H1 (cell line): ENCODE results near the gene MXRA7. TPM values are rescaled to one million over a fixed set of nuclear protein-coding genes. Genes with fewer than 3 reads are reported as not detected.

Experiments
- CTCF ChIA-PET: fragments of 300-600 bp; sonication (Branson Sonifier 250); formaldehyde crosslinking; loops from one replicate; lab custom pipeline; 2021; ENCODE audit not compliant: partially characterized antibody; lab: Charles Lee
- POLR2A ChIA-PET: fragments of 300-600 bp; sonication (Branson Sonifier 250); formaldehyde crosslinking; loops from one replicate; lab custom pipeline; 2021; ENCODE audit warnings: inconsistent platforms; ENCODE audit not compliant: partially characterized antibody; lab: Charles Lee
- DNase-seq, 2 experiments: peaks; one replicate each; pipeline versions ENCODE4 v3.0.0 to v3.0.0-alpha.2; 2010 to 2022; ENCODE audit warnings: low spot score in 2 of 2, low read depth in 1 of 2, mixed read lengths in 1 of 2
- FAIRE-seq: peaks from 2 replicates; lab custom pipeline; 2011; peaks lifted over from hg19 to GRCh38; lab: Jason Lieb, UNC
- H2AFZ ChIP-seq: 2 replicates; pipeline ENCODE4 v1.8.1; 2012; ENCODE audit warnings: low read length, inconsistent platforms
- H2AK5ac ChIP-seq: 2 replicates; pipeline ENCODE4 v1.6.1; 2013; ENCODE audit warnings: low read depth, low read length
- H2BK120ac ChIP-seq: replicated peaks from 2 replicates; pipeline ENCODE3; 2013; ENCODE audit warnings: low read depth, low read length, inconsistent platforms
- H2BK12ac ChIP-seq: 2 replicates; pipeline ENCODE4 v1.6.1; 2013; ENCODE audit warnings: low read depth, low read length
- H2BK15ac ChIP-seq: 2 replicates; pipeline ENCODE4 v1.6.1; 2013; ENCODE audit warnings: low read length
- H2BK20ac ChIP-seq: 2 replicates; pipeline ENCODE4 v1.6.1; 2013; ENCODE audit warnings: low read length
- H2BK5ac ChIP-seq: 2 replicates; pipeline ENCODE4 v1.6.1; 2013; ENCODE audit warnings: low read depth, low read length
- H3K14ac ChIP-seq: 2 replicates; pipeline ENCODE4 v1.6.1; 2013; ENCODE audit warnings: inconsistent platforms; ENCODE audit not compliant: insufficient read length
- H3K18ac ChIP-seq: 2 replicates; pipeline ENCODE4 v1.6.1; 2013; ENCODE audit warnings: low read length; ENCODE audit errors: extremely low read depth
- H3K23ac ChIP-seq: 2 replicates; pipeline ENCODE4 v1.6.1; 2013; ENCODE audit warnings: inconsistent platforms; ENCODE audit not compliant: insufficient read length
- H3K23me2 ChIP-seq: 2 replicates; pipeline ENCODE4 v1.6.1; 2013; ENCODE audit warnings: low read depth, low read length
- H3K27ac ChIP-seq: 2 replicates; pipeline ENCODE4 v1.6.1; 2011; ENCODE audit warnings: low read depth, low read length, inconsistent platforms
- H3K27me3 ChIP-seq, 4 experiments: replicated peaks in 1 of 4; 1 replicate in 1 of 4; 2 replicates in 3 of 4; pipeline versions ENCODE4 v1.6.1 to v1.8.1; 2011 to 2013; ENCODE audit warnings: low read length in 3 of 4, mild to moderate bottlenecking in 3 of 4, inconsistent platforms in 2 of 4, mixed read lengths in 2 of 4, moderate library complexity in 1 of 4; ENCODE audit not compliant: control insufficient read depth in 3 of 4, insufficient read depth in 3 of 4; ENCODE audit errors: extremely low read depth in 1 of 4
- H3K36me3 ChIP-seq, 4 experiments: 2 replicates each; pipeline versions ENCODE4 v1.6.1 to v1.8.1; 2011 to 2013; ENCODE audit warnings: mild to moderate bottlenecking in 4 of 4, low read length in 3 of 4, moderate library complexity in 2 of 4, control low read depth in 1 of 4, inconsistent platforms in 1 of 4; ENCODE audit not compliant: insufficient read depth in 4 of 4, control insufficient read depth in 2 of 4
- H3K4ac ChIP-seq: replicated peaks from 2 replicates; pipeline ENCODE3; 2013; ENCODE audit warnings: low read length, low read depth, mixed read lengths, inconsistent platforms; ENCODE audit not compliant: insufficient read length
- H3K4me1 ChIP-seq, 4 experiments: replicated peaks in 1 of 4; 1 replicate in 1 of 4; 2 replicates in 3 of 4; pipeline versions ENCODE4 v1.6.1 to v1.8.1; 2011 to 2013; ENCODE audit warnings: low read length in 3 of 4, inconsistent platforms in 2 of 4, mixed read lengths in 1 of 4; ENCODE audit not compliant: insufficient read depth in 4 of 4, control insufficient read depth in 3 of 4
- H3K4me2 ChIP-seq, 2 experiments: 2 replicates each; pipeline versions ENCODE4 v1.6.1 to v1.8.1; 2011 to 2013; ENCODE audit warnings: low read depth in 2 of 2, low read length in 2 of 2, control low read depth in 1 of 2, inconsistent platforms in 1 of 2, mild to moderate bottlenecking in 1 of 2; ENCODE audit not compliant: insufficient read depth in 1 of 2
- H3K4me3 ChIP-seq, 4 experiments: fragments of 200-600, 300-600 bp in 1 of 4; sonication (generic), shearing (Covaris generic), sonication (Bioruptor Twin) in 1 of 4; 2 replicates each; pipeline versions ENCODE4 v1.5.1 to v1.8.1; 2011 to 2016; ENCODE audit warnings: low read length in 4 of 4, low read depth in 3 of 4, control low read depth in 2 of 4, inconsistent platforms in 2 of 4, mild to moderate bottlenecking in 2 of 4, mixed read lengths in 1 of 4, moderate library complexity in 1 of 4; ENCODE audit not compliant: insufficient read depth in 2 of 4; ENCODE audit errors: extremely low read depth in 1 of 4
- H3K56ac ChIP-seq: replicated peaks from 2 replicates; pipeline ENCODE3; 2013; ENCODE audit warnings: low read depth, mild to moderate bottlenecking, mixed read lengths, low read length, inconsistent platforms; ENCODE audit not compliant: insufficient read length
- H3K79me1 ChIP-seq: 2 replicates; pipeline ENCODE4 v1.6.1; 2013; ENCODE audit warnings: low read depth, low read length, control low read depth
- H3K79me2 ChIP-seq, 2 experiments: 2 replicates each; pipeline versions ENCODE4 v1.6.1 to v1.8.1; 2012 to 2013; ENCODE audit warnings: low read length in 2 of 2, mild to moderate bottlenecking in 2 of 2, inconsistent platforms in 1 of 2; ENCODE audit not compliant: insufficient read depth in 2 of 2, control insufficient read depth in 1 of 2
- H3K9ac ChIP-seq, 4 experiments: replicated peaks in 1 of 4; 1 replicate in 1 of 4; 2 replicates in 3 of 4; pipeline versions ENCODE4 v1.6.1 to v1.8.1; 2011 to 2013; ENCODE audit warnings: low read depth in 3 of 4, low read length in 3 of 4, control low read depth in 2 of 4, mild to moderate bottlenecking in 2 of 4, moderate library complexity in 2 of 4, inconsistent platforms in 1 of 4; ENCODE audit errors: extremely low read depth in 1 of 4
- H3K9me3 ChIP-seq, 2 experiments: 2 replicates each; pipeline versions ENCODE4 v1.6.1 to v1.8.1; 2012 to 2013; ENCODE audit warnings: mild to moderate bottlenecking in 2 of 2, moderate library complexity in 2 of 2, control low read depth in 1 of 2, inconsistent platforms in 1 of 2, low read depth in 1 of 2, low read length in 1 of 2, mixed read lengths in 1 of 2; ENCODE audit not compliant: insufficient read depth in 2 of 2
- H4K20me1 ChIP-seq, 2 experiments: replicated peaks in 1 of 2; 2 replicates each; pipeline versions ENCODE3 to v1.8.1; 2011 to 2013; ENCODE audit warnings: inconsistent platforms in 2 of 2, low read length in 2 of 2, mild to moderate bottlenecking in 1 of 2; ENCODE audit not compliant: insufficient read depth in 2 of 2, control insufficient read depth in 1 of 2
- H4K5ac ChIP-seq: 2 replicates; pipeline ENCODE4 v1.6.1; 2013; ENCODE audit warnings: low read length, low read depth, mixed read lengths, inconsistent platforms; ENCODE audit not compliant: insufficient read length
- H4K8ac ChIP-seq: 2 replicates; pipeline ENCODE4 v1.8.0; 2013; ENCODE audit warnings: mild to moderate bottlenecking, moderate library complexity, low read length, inconsistent platforms; ENCODE audit not compliant: insufficient read depth; ENCODE audit errors: extremely low read depth
- H4K91ac ChIP-seq: replicated peaks from 2 replicates; pipeline ENCODE3; 2013; ENCODE audit warnings: low read length, mixed read lengths, inconsistent platforms; ENCODE audit not compliant: insufficient read length
- CHD2 ChIP-seq: IDR thresholded peaks from 2 replicates; pipeline ENCODE4 v1.6.1; 2012; ENCODE audit warnings: low read length, improper control_type of control experiment
- CREB1 ChIP-seq: IDR thresholded peaks from 2 replicates; pipeline ENCODE4 v1.6.1; 2012; ENCODE audit warnings: inconsistent platforms
- EP300 ChIP-seq, 2 experiments: IDR thresholded peaks; 1 replicate in 1 of 2; 2 replicates in 1 of 2; pipeline ENCODE4 v1.6.1; 2011 to 2012; ENCODE audit warnings: low read depth in 2 of 2, low read length in 2 of 2, mild to moderate bottlenecking in 2 of 2, borderline replicate concordance in 1 of 2, inconsistent platforms in 1 of 2, moderate library complexity in 1 of 2
- HDAC2 ChIP-seq, 2 experiments: fragments of 300-600 bp in 1 of 2; sonication (generic) in 1 of 2; IDR thresholded peaks; 2 replicates each; pipeline ENCODE4 v1.6.1; 2011 to 2012; ENCODE audit warnings: low read depth in 2 of 2, low read length in 2 of 2, mild to moderate bottlenecking in 2 of 2, moderate library complexity in 2 of 2, borderline replicate concordance in 1 of 2, inconsistent platforms in 1 of 2
- PHF8 ChIP-seq: fragments of 200-600 bp; sonication (generic); conservative IDR thresholded peaks from 2 replicates; pipeline ENCODE4 v1.7.1; 2012; ENCODE audit warnings: low read depth, mild to moderate bottlenecking, inconsistent platforms, low read length, moderate library complexity
- RBBP5 ChIP-seq: IDR thresholded peaks from 2 replicates; pipeline ENCODE4 v1.7.1; 2012; ENCODE audit warnings: low read depth, mild to moderate bottlenecking, inconsistent platforms, low read length, moderate library complexity, borderline replicate concordance
- RNF2 ChIP-seq: fragments of 200-900, 300-1000 bp; sonication (generic); IDR thresholded peaks from 2 replicates; pipeline ENCODE4 v1.7.1; 2016; ENCODE audit warnings: borderline replicate concordance, low read depth, mild to moderate bottlenecking, antibody characterized with exemption, low read length; ENCODE audit not compliant: poor library complexity, severe bottlenecking; ENCODE audit errors: missing control alignments
- SP1 ChIP-seq: IDR thresholded peaks from 2 replicates; pipeline ENCODE4 v1.6.1; 2011; ENCODE audit warnings: low read depth, low read length
- WGBS, 2 experiments: shearing (Covaris generic) in 1 of 2; methylation state at CpG; one replicate each; pipeline versions ENCODE4 v1.1.6 to v1.1.7; 2013 to 2015; ENCODE audit warnings: low lambda C conversion rate in 2 of 2, mixed read lengths in 2 of 2, inconsistent platforms in 1 of 2, low coverage in 1 of 2, missing lambda C conversion rate in 1 of 2; ENCODE audit not compliant: insufficient replicate concordance in 2 of 2, insufficient coverage in 1 of 2, insufficient read length in 1 of 2; ENCODE audit errors: extremely low coverage in 1 of 2, missing lambda C conversion rate in 1 of 2; 5-methylcytosine and 5-hydroxymethylcytosine counted together
- polyA plus RNA-seq, 7 experiments: library from polyadenylated mRNA; depleted of rRNA in 3 of 7; stranded (reverse) in 5 of 7; unstranded in 2 of 7; fragments of >200 nt in 5 of 7; fragments of 200-250 nt in 2 of 7; gene quantifications; 1 replicate in 5 of 7; 2 replicates in 1 of 7; 4 replicates in 1 of 7; pipeline versions ENCODE4 v1.2.1 to v1.2.3, GENCODE V29; 2011 to 2013; ENCODE audit warnings: missing spikeins in 2 of 7, mixed read lengths in 2 of 7
- total RNA-seq: library from RNA; stranded (reverse); fragmentation: NEBNext Ultra II Directional; extraction: Animal tissue kit (Norgen Biotek cat#: 25700); gene quantifications from 2 replicates; pipeline ENCODE4 v1.2.1, GENCODE V29; 2021

The MXRA7 gene
- total and polyA plus RNA-seq, 2 of the 8 experiments (the other 6 are each of a cell fraction or from before 2014, with no cell fraction given), result 17.8 to 26.6 TPM

DNA sequence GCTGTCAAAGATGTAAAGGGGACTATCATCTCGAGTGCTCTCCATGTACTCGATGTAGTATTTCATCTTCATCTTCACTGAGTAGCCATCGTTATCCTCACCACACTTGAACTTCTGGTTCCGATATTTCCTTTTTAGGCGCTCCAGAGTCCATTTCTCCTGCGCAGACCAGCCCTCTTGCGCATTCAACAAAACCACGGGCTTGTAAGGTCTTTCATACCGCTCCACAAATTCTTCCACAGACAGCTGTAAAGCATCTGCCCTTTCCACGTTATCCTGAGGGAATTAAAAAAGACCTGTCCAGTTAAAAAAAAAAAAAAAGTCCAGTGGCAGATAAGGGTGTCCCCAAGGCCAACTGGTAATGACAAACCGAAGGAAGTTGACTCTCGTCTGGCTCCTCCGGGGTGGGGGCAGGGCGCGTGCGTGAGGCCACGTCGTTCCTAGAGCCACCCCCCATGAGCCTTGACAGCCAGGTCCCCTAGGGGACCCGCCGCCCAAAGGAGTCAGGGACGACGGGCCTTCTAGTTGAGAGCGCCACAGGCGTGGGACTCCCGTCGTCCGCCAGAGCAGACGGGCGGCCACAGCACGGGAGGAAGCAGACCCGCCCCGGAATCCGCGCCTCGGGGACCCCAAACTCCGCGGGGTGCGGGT, 14.9 kb upstream of the MXRA7 start:
- Histone ChIP-seq H3K4ac (no peak overlapping the region), H4K5ac (no peak overlapping the region), H2BK15ac (no peak overlapping the region), H3K4me1 (peaks cover 0 to 9% (median 2%) of the 10 kb centered on the region in 4 experiments; a peak in 5 of 7 replicates), H3K36me3 (peaks cover 8 to 27% (median 19%) of the 10 kb centered on the region in 4 experiments; a peak in 6 of 8 replicates), H2BK20ac (no peak overlapping the region), H4K20me1 (peaks cover 0 to 10% of the 10 kb centered on the region in 2 experiments), H4K91ac (no peak overlapping the region), H3K56ac (peak overlapping the region; percentile 59), H2AFZ (no peak overlapping the region), H4K8ac (no peak overlapping the region), H3K4me3 (peak overlapping the region; percentile 68 to 99 (median 81)), H3K18ac (no peak overlapping the region), H3K4me2 (peak overlapping the region; percentile 83 to 85), H3K9ac (peak overlapping the region; percentile 50 to 71 (median 61); a peak in 6 of 7 replicates), H3K27ac (peak overlapping the region; percentile 71; the same call in 1 of the 2 replicates), H2BK5ac (no peak overlapping the region), H3K79me1 (peaks cover 7% of the 10 kb centered on the region), H3K79me2 (peaks cover 0 to 34% of the 10 kb centered on the region in 2 experiments; a peak in 2 of 4 replicates), H3K9me3 (no peaks in the 10 kb centered on the region), H2AK5ac (no peak overlapping the region), H3K23me2 (peaks cover 11% of the 10 kb centered on the region), H2BK12ac (no peak overlapping the region)
- 37% methylated on average over 21 of the region's 38 CpGs; no CpG with 5 or more reads in 1 of the 2 experiments for WGBS, 2 experiments
- DNase-seq (no peak), FAIRE-seq (no peak)
- ChIA-PET POLR2A (interaction anchor here (0.8 to 8.4 kb wide), 6 partner anchors 8 to 168 kb away, joined by 3 to 181 read pairs (median 4); partner anchors contain the start of genes MFSD11, MXRA7 and SRSF2), CTCF (interaction anchor here (1.6 to 2.3 kb wide), 3 partner anchors 9 to 41 kb away, joined by 4 to 13 read pairs (median 7); no protein-coding TSS in a partner anchor)
- peak; percentile 3; the same call in 1 of the 2 replicates for TF ChIP-seq RBBP5
- TF ChIP-seq SP1, result no peak
- TF ChIP-seq PHF8, result no peak
- TF ChIP-seq RNF2, result no peak
- no peak for TF ChIP-seq CREB1
- TF ChIP-seq CHD2, result no peak
- TF ChIP-seq HDAC2 (IDR thresholded peaks at IDR 0.05; ENCODE audit: borderline replicate concordance in 1 of 2, low read depth in 2 of 2, low read length in 2 of 2), result 0 out of 4 replicates have a peak, but pooled peaks of 1 of the 2 experiments have one; percentile 73
- no peak for TF ChIP-seq EP300 (IDR thresholded peaks at IDR 0.05; ENCODE audit: borderline replicate concordance in 1 of 2, low read depth in 2 of 2, low read length in 2 of 2)
- TF ChIP-seq, all 59 proteins: peak for 2
- no peak overlapping the region for H3K23ac ChIP-seq
- H2BK120ac ChIP-seq, result no peak overlapping the region
- no peaks in the 10 kb centered on the region; a peak in 2 of 7 replicates for H3K27me3 ChIP-seq
- no peak overlapping the region for H3K14ac ChIP-seq
